T-cell (primary cell): ENCODE measurements around the gene FREM1. TPM values are rescaled to one million over a fixed set of nuclear protein-coding genes. Genes with fewer than 3 reads are reported as not detected.
"Not testable (repeated sequence)": the region's sequence is repeated elsewhere in the genome, so short reads cannot be mapped to it uniquely, and the experiment has no call there.

Experiments used
- ATAC-seq, 4 experiments: fragments of 200-7000 bp in 3 of 4; fragments of 150-1000 bp in 1 of 4; cut with Tn5 transposase; replicated peaks in 1 of 4; 1 replicate in 3 of 4; 2 replicates in 1 of 4; pipeline ENCODE4 v1.10.0; 2021; ENCODE audit warnings: moderate library complexity in 3 of 4, mild to moderate bottlenecking in 2 of 4, moderate number of reproducible peaks in 1 of 4
- CTCF ChIA-PET, 2 donors: fragments of 300-600 bp; sonication (Branson Sonifier 250); formaldehyde crosslinking; loops; one replicate each; lab custom pipeline; 2022; ENCODE audit warnings: antibody characterized with exemption in 2 of 2; lab: Charles Lee
- POLR2A ChIA-PET, 2 donors: fragments of 300-600 bp; sonication (Branson Sonifier 250); formaldehyde crosslinking; loops; one replicate each; lab custom pipeline; 2022; ENCODE audit warnings: antibody characterized with exemption in 2 of 2; lab: Charles Lee
- DNase-seq, 35 experiments: peaks; one replicate each; pipeline versions ENCODE4 v3.0.0 to v3.0.0-alpha.2; 2013 to 2023
- H3K27ac ChIP-seq: one replicate; pipeline ENCODE4 v1.5.1; 2013; ENCODE audit warnings: low read length
- H3K27me3 ChIP-seq, 2 experiments: replicated peaks in 1 of 2; 1 replicate in 1 of 2; 2 replicates in 1 of 2; pipeline versions ENCODE4 v1.6.1 to v1.7.0; 2013; ENCODE audit warnings: low read length in 1 of 2, mixed read lengths in 1 of 2; ENCODE audit not compliant: control insufficient read depth in 2 of 2, insufficient read depth in 2 of 2; ENCODE audit errors: extremely low read depth in 1 of 2
- H3K36me3 ChIP-seq, 2 donors: 1 replicate in 1 of 2; 2 replicates in 1 of 2; pipeline versions ENCODE4 v1.6.1 to v1.7.0; 2013; ENCODE audit warnings: low read length in 1 of 2; ENCODE audit not compliant: control insufficient read depth in 2 of 2, insufficient read depth in 1 of 2; ENCODE audit errors: extremely low read depth in 1 of 2
- H3K4me1 ChIP-seq, 2 experiments: 1 replicate in 1 of 2; 2 replicates in 1 of 2; pipeline versions ENCODE4 v1.6.1 to v1.7.0; 2013; ENCODE audit warnings: low read length in 2 of 2, mixed read lengths in 1 of 2; ENCODE audit not compliant: insufficient read depth in 2 of 2, control insufficient read depth in 1 of 2; ENCODE audit errors: extremely low read depth in 1 of 2
- H3K4me3 ChIP-seq, 2 donors: 1 replicate in 1 of 2; 2 replicates in 1 of 2; pipeline versions ENCODE4 v1.5.1 to v1.7.0; 2013; ENCODE audit warnings: mild to moderate bottlenecking in 2 of 2, low read length in 1 of 2, moderate library complexity in 1 of 2; ENCODE audit not compliant: control insufficient read depth in 1 of 2; ENCODE audit errors: extremely low read depth in 1 of 2
- H3K9me3 ChIP-seq: 2 replicates; pipeline ENCODE4 v1.7.0; 2013
- H3K27ac Mint-ChIP-seq, 2 donors: one replicate each; pipeline ENCODE4 v1.8.0; 2020 to 2021; ENCODE audit warnings: mild to moderate bottlenecking in 2 of 2, mixed read lengths in 2 of 2
- H3K27me3 Mint-ChIP-seq, 2 donors: one replicate each; pipeline ENCODE4 v1.8.0; 2021 to 2022; ENCODE audit warnings: mixed read lengths in 2 of 2
- H3K36me3 Mint-ChIP-seq: one replicate; pipeline ENCODE4 v1.8.0; 2021; ENCODE audit warnings: mixed read lengths
- H3K4me1 Mint-ChIP-seq, 3 donors: one replicate each; pipeline ENCODE4 v1.8.0; 2020 to 2022; ENCODE audit warnings: mixed read lengths in 3 of 3, mild to moderate bottlenecking in 1 of 3
- H3K4me3 Mint-ChIP-seq, 3 donors: one replicate each; pipeline ENCODE4 v1.8.0; 2020 to 2022; ENCODE audit warnings: mild to moderate bottlenecking in 3 of 3, mixed read lengths in 3 of 3, moderate library complexity in 3 of 3
- H3K9me3 Mint-ChIP-seq, 3 donors: one replicate each; pipeline ENCODE4 v1.8.0; 2020 to 2022; ENCODE audit warnings: mixed read lengths in 3 of 3
- WGBS: methylation state at CpG from one replicate; pipeline ENCODE4 v1.1.5; 2013; ENCODE audit warnings: missing lambda C conversion rate; ENCODE audit not compliant: insufficient coverage; 5-methylcytosine and 5-hydroxymethylcytosine counted together
- total RNA-seq, 35 experiments: library from RNA in 6 of 35; stranded (reverse) in 6 of 35; fragments of 120-200 nt in 1 of 35; gene quantifications; one replicate each; pipeline versions ENCODE4 v1.2.1 to v1.2.4 and lab custom pipeline; 2013 to 2026

Gene FREM1
- total RNA-seq, 5 donors from 2014 or later (not counting 1 experiment from before 2014, with no cell fraction given), result 0.26 to 0.76 (median 0.39) TPM; not detected in 1

DNA sequence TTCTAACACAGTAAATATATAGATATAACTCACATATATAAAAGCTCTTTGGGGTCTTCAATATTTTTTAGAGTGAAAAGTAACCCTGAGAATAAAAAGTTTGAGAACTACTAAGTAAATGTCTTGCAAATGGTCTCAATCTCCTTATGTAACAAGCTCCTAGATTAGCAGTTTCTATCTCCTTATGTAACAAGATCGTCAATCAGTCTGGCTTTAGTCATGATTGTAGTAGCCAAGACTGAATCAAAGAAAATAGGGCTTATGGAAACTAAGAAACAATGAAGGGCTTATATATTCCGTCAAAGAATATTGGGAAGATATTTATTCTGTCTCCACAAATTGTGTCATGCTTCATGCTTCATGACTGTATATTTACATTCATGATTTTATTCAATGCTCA is 22.4 kb upstream of the FREM1 start:
- H3K9me3 Mint-ChIP-seq, result no peaks in the 10 kb centered on the region
- CTCF ChIA-PET, result no interaction called here
- POLR2A ChIA-PET, result interaction anchor here in 1 of 2 donors (0.5 kb wide), 1 partner anchor 843 kb away, joined by 4 read pairs; no protein-coding TSS in a partner anchor
- ATAC-seq, result no peak
- no peaks in the 10 kb centered on the region for H3K36me3 Mint-ChIP-seq
- no peak for DNase-seq
- WGBS, result no CpG with 5 or more reads among the region's 2 CpGs
- H3K27me3 Mint-ChIP-seq, result no peaks in the 10 kb centered on the region
- H3K36me3 ChIP-seq, result no peaks in the 10 kb centered on the region
- H3K9me3 ChIP-seq, result no peaks in the 10 kb centered on the region
- no peak overlapping the region for H3K27ac Mint-ChIP-seq
- H3K4me3 ChIP-seq, result no peak overlapping the region
- H3K4me3 Mint-ChIP-seq, result no peak overlapping the region
- H3K4me1 Mint-ChIP-seq, result no peaks in the 10 kb centered on the region
- H3K27ac ChIP-seq, result no peak overlapping the region
- H3K27me3 ChIP-seq, result no peaks in the 10 kb centered on the region
- H3K4me1 ChIP-seq, result no peaks in the 10 kb centered on the region

DNA sequence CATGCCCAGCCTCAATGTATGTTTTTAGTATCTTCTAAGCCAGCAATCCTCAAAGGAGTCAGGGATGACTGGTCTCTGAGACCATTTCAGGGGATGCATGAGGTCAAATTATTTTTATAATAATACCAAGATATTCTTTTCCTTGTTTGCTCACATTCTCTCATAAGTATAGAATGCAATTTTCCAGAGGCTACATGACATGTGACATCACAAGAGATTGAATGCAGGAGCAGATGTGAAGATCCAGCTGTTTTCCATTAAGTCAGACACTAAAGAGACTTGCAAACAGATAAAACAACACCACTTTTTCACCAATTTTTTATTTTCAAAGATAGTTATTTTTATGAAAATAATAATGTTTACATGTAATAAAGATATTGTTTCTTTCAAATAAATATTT is 22.0 kb upstream of the FREM1 start:
- Mint-ChIP-seq H3K27ac (no peak overlapping the region), H3K4me1 (no peaks in the 10 kb centered on the region), H3K36me3 (no peaks in the 10 kb centered on the region), H3K4me3 (no peak overlapping the region), H3K27me3 (no peaks in the 10 kb centered on the region), H3K9me3 (no peaks in the 10 kb centered on the region)
- DNase-seq, result no peak
- CTCF ChIA-PET, result no interaction called here
- no peaks in the 10 kb centered on the region for H3K27me3 ChIP-seq
- POLR2A ChIA-PET, result no interaction called here
- H3K4me3 ChIP-seq, result no peak overlapping the region
- no peaks in the 10 kb centered on the region for H3K4me1 ChIP-seq
- no peaks in the 10 kb centered on the region for H3K9me3 ChIP-seq
- ATAC-seq, result no peak
- H3K27ac ChIP-seq, result no peak overlapping the region
- H3K36me3 ChIP-seq, result no peaks in the 10 kb centered on the region

- Mint-ChIP-seq H3K27ac (no peak overlapping the region), H3K4me3 (no peak overlapping the region), H3K36me3 (no peaks in the 10 kb centered on the region), H3K27me3 (no peaks in the 10 kb centered on the region), H3K9me3 (no peaks in the 10 kb centered on the region), H3K4me1 (no peaks in the 10 kb centered on the region)
- Histone ChIP-seq H3K36me3 (no peaks in the 10 kb centered on the region), H3K4me1 (no peaks in the 10 kb centered on the region), H3K4me3 (no peak overlapping the region), H3K9me3 (no peaks in the 10 kb centered on the region), H3K27ac (no peak overlapping the region), H3K27me3 (no peaks in the 10 kb centered on the region)
- ChIA-PET CTCF (no interaction called here), POLR2A (no interaction called here)
- WGBS, result no CpG with 5 or more reads among the region's 3 CpGs
- DNase-seq (no peak), ATAC-seq (no peak)
Observed at GRCh38 chr9:14926941-14927624, 16.9 kb upstream of the FREM1 start.

GRCh38 chr9:14924230-14925219 is 14.3 kb upstream of the FREM1 start:
- no peaks in the 10 kb centered on the region for H3K27me3 ChIP-seq
- ATAC-seq (no peak), DNase-seq (no peak)
- Mint-ChIP-seq H3K4me3 (no peak overlapping the region), H3K36me3 (no peaks in the 10 kb centered on the region), H3K4me1 (no peaks in the 10 kb centered on the region), H3K27me3 (no peaks in the 10 kb centered on the region), H3K9me3 (no peaks in the 10 kb centered on the region), H3K27ac (no peak overlapping the region)
- CTCF ChIA-PET, result no interaction called here
- no peaks in the 10 kb centered on the region for H3K9me3 ChIP-seq
- POLR2A ChIA-PET, result no interaction called here
- no peak overlapping the region for H3K27ac ChIP-seq
- H3K36me3 ChIP-seq, result no peaks in the 10 kb centered on the region
- no CpG with 5 or more reads among the region's 7 CpGs for WGBS
- H3K4me1 ChIP-seq, result no peaks in the 10 kb centered on the region
- H3K4me3 ChIP-seq, result no peak overlapping the region

- Mint-ChIP-seq H3K27ac (no peak overlapping the region), H3K4me3 (no peak overlapping the region), H3K36me3 (no peaks in the 10 kb centered on the region), H3K4me1 (no peaks in the 10 kb centered on the region), H3K27me3 (no peaks in the 10 kb centered on the region), H3K9me3 (no peaks in the 10 kb centered on the region)
- ChIA-PET POLR2A (no interaction called here), CTCF (no interaction called here)
- Histone ChIP-seq H3K4me3 (no peak overlapping the region), H3K27ac (no peak overlapping the region), H3K36me3 (no peaks in the 10 kb centered on the region), H3K9me3 (no peaks in the 10 kb centered on the region), H3K27me3 (no peaks in the 10 kb centered on the region), H3K4me1 (no peaks in the 10 kb centered on the region)
- no CpG with 5 or more reads among the region's 2 CpGs for whole genome bisulfite sequencing
- DNase-seq, result no peak
- no peak for ATAC-seq
Observed at GRCh38 chr9:14923701-14924100, 13.5 kb upstream of the FREM1 start.

- no CpG with 5 or more reads among the region's 3 CpGs for WGBS
- H3K27me3 ChIP-seq, POLR2A ChIA-PET: not testable (repeated sequence)
Observed at GRCh38 chr9:14920805-14921204, 10.6 kb upstream of the FREM1 start.

More at GRCh38 chr9:14920805-14921204, 10.6 kb upstream of the FREM1 start:
- H3K4me3 ChIP-seq, DNase-seq, H3K27ac ChIP-seq, CTCF ChIA-PET, H3K36me3 ChIP-seq, H3K4me1 ChIP-seq, H3K36me3 Mint-ChIP-seq, H3K27me3 Mint-ChIP-seq, H3K9me3 Mint-ChIP-seq, H3K9me3 ChIP-seq, H3K4me1 Mint-ChIP-seq, ATAC-seq, H3K27ac Mint-ChIP-seq, H3K4me3 Mint-ChIP-seq: not testable (repeated sequence)
